Stimulated activated CD8-positive, alpha-beta memory T cell treated with anti-CD3 and anti-CD28 coated beads, Interleukin-4, amount 100 ng/mL, for 48 hours (primary cell): ENCODE data around the gene PRTFDC1.
A peak's percentile ranks its signal among the peaks of the same experiment; 100 is the strongest.

Experiments
- DNase-seq: peaks from one replicate; pipeline ENCODE4 v3.0.0-alpha.2; 2020

PRTFDC1 gene

DNA sequence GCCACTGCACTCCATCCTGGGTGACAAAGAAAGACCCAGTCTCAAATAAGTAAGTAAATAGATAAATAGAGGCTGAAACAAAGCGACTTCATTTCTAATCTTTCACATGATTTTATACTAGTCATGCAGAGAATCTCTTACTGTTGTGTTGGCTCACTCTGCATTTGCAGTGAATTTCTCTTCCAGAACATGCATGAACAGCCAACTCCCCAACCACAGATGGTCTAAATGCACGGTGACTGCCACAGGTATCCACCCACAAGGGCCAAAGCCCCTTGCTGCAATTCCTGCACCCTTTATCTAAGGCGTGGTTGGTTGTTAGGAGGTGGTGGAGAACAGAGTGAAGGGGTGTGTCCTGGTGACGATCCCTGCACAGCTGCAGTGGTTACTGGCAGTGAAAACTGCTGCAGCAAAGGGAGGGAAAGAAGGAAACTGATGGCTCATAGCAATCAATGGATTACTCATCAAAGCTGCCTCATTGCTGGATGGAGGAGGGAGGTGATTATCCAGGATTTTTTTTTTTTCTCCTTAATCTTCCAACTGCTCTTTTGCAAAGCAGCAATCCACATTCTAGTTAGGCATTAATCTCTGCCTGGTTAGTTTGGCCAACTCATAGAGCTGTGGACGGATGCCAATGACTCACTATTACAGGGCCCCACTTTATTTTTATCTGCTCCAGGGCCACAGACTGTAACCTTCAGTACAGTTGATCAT lies 50.6 kb downstream of the PRTFDC1 start:
- no peak for DNase-seq

GRCh38 chr10:24900888-24901685 lies 51.3 kb downstream of the PRTFDC1 start:
- DNase-seq, result no peak

DNA sequence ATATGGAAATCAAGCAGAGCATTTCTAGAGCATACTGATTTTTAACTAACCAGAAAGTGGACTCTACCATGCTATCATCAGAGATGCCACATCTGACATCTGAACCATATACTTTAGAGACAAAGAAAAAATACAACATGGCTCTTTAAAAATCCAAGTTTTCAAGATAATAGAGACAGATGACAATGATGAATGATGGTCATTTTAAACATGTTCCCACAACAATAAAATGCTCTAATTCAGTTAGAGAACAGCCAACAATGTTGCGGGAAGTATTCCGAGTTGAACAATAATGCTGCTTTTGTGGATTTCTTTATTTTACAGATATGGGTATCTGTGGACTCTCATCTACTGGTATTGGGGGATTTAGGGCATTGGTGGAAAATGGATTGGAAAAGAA lies 52.8 kb downstream of the PRTFDC1 start:
- DNase-seq, result no peak

DNA sequence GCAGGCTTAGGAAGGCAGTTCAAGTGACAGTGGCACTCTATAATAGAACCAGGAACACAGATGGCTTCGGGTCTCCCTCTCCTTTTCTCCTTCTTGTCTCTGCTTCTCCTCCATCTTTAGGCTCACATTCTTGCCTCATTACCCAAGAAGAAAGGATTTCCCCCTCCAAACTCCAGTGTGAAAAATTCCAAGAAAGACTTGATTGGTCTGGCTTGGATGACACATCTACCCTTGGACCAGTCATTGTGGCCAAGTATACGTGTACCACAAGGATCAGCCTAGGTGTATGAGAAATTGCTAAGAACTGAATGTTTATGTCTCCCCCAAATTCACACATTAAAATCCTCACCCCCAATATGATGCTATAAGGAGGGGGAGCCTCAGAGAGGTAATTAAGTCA lies 53.9 kb downstream of the PRTFDC1 start:
- no peak for DNase-seq

DNA sequence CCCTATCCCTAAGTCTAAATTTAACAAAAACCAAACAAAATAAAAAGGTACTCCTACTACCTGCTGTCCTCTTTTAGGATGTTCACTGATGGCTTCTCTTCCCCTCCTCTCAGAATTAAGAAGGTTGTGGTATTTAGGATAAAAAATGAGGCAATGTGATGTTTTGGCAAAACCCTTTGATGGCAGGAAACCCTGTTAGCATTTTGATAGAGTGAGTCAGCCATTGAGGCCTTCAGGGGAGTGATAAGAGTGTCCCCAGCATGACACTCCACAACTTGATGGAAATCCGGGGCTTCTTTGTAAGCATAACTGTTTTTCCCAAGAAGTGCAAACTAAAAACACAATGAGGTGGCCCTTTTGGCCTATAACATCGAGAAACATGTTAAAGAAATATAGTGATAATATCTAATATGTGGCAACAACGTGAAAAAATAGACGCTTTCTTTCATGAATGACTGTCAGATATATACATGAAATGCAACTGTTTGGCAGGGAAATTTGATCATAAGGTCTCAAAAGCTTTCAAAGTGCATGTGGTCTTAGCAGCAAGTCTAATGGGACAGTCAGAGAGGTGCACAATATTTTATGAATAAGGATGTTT lies 55.0 kb downstream of the PRTFDC1 start:
- no peak for DNase-seq

DNA sequence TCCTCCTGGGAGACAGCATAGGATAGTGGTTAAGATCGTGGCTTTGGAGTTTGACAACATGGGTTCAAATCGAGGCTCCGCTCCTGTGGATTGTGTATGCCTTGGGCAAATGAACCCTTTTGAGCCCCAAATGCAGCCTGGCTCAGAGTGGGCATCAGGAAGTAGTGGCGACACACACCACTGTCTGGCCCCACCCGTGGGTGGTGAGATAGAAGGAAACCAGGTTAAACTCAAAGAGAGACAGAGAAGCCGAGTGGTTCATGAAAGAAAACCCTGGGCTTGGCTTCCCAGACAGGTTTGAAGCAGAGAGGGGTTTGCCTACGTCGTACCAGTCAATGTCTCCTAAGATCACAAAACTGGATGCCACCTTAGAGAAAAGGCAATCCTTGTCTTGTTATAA lies 57.7 kb downstream of the PRTFDC1 start:
- DNase-seq, result peak; percentile 46

- DNase-seq, result no peak
Observed at GRCh38 chr10:24894309-24894708, 58.1 kb downstream of the PRTFDC1 start.

- DNase-seq, result no peak
Observed at GRCh38 chr10:24893127-24893526, 59.3 kb downstream of the PRTFDC1 start.

DNA sequence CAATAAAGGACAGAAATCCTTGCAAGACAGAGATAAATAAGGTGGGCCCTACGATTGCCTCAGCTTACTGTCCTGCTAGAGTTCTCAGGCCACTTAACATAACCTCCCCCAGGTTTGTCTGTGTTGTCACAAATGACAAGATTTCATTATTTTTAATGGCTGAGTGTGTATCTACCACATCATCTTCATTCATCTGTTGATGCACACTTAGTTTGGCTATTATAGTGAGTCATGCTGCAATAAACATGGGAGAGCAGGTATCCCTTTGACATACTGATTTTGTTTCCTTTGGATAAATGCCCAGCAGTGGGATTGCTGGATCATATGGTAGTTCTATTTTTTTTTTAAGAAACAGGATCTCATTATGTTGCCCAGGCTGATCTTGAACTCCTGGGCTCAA lies 60.6 kb downstream of the PRTFDC1 start:
- DNase-seq, result no peak

DNA sequence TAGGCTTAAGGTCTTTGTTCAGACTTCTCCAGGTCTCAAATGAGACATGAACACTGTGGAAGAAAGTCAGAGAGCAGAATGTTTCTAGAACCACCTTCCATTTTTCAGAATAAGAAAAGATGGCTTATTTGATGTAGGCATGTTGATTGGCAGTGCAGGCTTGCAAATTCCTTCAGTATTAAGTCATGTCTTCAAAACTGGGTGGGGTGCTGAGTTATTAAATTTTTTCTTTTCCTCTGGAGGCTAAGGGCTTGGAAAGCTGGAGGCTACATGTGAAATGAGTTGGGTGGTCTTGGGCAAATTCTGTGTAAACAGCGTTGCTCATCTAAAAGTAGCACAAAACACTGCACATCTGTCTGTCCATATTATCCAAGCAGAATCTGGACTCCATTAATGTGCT lies 62.8 kb downstream of the PRTFDC1 start:
- no peak for DNase-seq

GRCh38 chr10:24887855-24888231 lies 64.6 kb downstream of the PRTFDC1 start:
- DNase-seq, result no peak

- no peak for DNase-seq
Observed at GRCh38 chr10:24886290-24886680, 66.1 kb downstream of the PRTFDC1 start.

DNA sequence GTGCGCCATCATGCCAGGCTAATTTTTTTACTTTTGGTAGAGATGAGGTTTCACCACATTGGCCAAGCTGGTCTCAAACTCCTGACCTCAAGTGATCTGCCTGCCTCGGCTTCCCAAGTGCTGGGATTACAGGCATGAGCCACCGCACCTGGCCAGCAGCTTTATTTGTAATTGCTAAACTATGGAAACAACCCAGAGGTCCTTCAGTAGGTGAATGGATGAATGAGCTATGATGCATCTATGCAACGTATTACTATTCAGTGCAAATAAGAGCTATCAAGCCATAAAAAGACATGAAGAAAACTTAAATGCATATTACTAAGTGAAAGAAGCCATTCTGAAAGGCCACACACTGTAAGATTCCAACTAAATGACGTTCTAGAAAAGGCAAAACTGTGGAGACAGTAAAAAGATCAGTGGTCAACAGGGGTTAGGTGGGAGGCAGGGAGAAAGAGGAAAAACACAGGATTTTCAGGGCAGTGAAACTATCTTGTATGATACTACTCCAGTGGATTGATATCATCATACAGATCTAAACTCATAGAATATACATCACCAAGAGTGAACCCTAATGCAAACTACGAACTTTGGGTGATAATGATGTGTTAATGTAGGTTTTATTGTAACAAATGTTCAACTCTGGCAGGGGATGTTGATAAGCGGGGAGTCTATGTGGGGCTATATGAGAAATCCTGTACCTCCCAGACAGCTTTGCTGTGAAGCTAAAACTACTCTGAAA lies 66.7 kb downstream of the PRTFDC1 start:
- DNase-seq, result no peak

DNA sequence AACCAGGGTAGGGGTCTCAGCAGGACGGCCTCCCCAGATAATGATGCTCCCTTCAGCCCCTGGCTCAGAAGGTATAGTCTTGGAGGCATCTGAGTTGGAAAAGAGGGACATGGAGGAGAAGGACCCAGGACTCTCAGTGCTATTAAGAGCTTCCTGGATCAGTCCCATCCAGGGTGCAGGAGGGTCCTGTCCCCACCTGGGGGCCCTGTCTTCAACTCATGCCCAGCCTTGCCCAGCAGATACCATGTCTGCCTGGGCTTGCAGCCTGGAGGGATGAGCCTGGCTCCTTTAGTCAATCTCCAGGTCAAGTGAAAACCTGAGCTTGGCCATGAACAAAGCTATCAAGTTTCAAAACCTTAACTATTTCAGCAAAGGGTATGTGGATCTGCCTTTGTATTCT lies 67.6 kb downstream of the PRTFDC1 start:
- DNase-seq, result no peak

GRCh38 chr10:24884316-24884715 lies 68.1 kb downstream of the PRTFDC1 start:
- DNase-seq, result no peak

- DNase-seq, result no peak
Observed at GRCh38 chr10:24883176-24883575, 69.2 kb downstream of the PRTFDC1 start.

DNA sequence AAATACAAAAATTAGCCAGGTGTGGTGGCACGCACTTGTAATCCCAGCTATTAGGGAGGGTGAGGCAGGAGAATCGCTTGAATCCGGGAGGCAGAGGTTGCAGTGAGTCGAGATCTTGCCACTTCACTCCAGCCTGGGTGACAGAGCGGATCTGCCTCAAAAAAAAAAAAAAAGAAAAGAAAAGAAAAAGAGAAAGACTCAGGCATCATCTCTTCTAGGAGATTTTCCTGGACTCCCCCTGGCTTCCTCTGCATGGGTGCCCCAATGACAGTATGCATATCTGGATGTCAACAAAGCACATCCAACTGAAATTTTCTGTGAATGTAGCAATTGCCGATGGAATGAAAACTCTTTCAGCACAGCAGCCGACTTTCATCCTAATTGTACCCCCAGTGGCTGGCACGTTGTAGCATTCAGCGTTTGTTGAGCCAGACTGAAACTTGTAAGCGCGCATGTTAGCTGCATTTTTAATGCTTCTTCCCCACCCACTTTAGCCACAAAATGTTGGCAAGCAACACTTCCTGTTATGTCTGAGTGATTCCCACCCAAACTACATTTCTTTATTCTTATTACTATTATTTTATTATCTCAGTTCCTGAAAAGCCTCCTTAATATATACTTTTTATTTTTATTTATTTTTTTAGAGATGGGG lies 70.2 kb downstream of the PRTFDC1 start:
- peak; percentile 50 for DNase-seq

DNA sequence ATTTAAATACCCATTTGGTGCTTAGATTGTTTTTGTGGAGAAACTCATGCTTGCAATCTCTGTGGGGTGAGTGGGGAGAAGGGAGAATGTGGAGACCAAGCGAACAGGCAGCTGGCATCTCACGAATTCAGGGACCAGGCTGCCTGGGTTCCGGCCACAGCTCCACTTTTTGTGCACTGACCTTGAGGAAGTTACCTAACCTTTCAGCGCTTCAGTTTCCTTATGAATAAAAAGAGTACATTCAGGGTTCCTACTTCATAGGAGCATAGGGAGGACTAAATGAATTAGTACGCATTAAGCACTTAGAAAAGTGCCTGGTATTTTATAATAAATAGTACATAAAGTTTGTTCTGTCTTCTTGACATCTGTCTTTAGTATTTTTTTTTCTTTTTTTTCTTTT lies 72.5 kb downstream of the PRTFDC1 start:
- DNase-seq, result no peak

- DNase-seq, result no peak
Observed at GRCh38 chr10:24874133-24874532, 78.3 kb downstream of the PRTFDC1 start.

- no peak for DNase-seq
Observed at GRCh38 chr10:24873281-24873683, 79.1 kb downstream of the PRTFDC1 start.

GRCh38 chr10:24872790-24873182 lies 79.6 kb downstream of the PRTFDC1 start:
- no peak for DNase-seq

- DNase-seq, result no peak
Observed at GRCh38 chr10:24872049-24872789, 80.2 kb downstream of the PRTFDC1 start.
